ENCODE measurements around the gene OR5AN1. TPM values are rescaled to one million over a fixed set of nuclear protein-coding genes. Genes with fewer than 3 reads are reported as not detected.
"Not testable (repeated sequence)": the region's sequence is repeated elsewhere in the genome, so short reads cannot be mapped to it uniquely, and the experiment has no call there.

The OR5AN1 gene, protein sequence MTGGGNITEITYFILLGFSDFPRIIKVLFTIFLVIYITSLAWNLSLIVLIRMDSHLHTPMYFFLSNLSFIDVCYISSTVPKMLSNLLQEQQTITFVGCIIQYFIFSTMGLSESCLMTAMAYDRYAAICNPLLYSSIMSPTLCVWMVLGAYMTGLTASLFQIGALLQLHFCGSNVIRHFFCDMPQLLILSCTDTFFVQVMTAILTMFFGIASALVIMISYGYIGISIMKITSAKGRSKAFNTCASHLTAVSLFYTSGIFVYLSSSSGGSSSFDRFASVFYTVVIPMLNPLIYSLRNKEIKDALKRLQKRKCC
- not detected for total RNA-seq
- polyA plus RNA-seq = not detected
- long read RNA-seq, donor 1 = 0 reads
- long read RNA-seq, donor 2 = 0 reads
- long read RNA-seq, donor 3 = 0 reads

DNA sequence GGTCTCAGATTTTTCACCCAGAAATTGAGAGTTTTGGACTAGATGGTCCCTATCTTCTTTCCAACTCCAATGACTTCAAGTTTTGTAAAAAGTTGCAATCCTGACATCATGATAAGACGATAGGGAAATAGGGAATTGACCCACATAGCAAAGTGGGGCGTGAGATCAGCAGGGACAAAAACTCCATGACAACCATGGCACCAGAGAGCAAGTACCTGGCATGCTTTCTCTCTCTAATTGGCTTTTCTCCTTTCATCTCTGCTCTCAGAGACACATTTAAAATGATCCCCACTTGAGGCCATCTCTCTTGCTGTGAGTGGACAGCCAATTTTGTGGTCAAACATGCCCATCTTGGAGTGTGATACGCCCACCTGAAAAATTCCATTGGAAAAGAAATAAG, at the start of gene OR5AN1:
OR5AN1 (plus strand) TSS at position 301 of the 400 bp plus-strand sequence. CDS start 5,564 bp downstream, outside the sequence.
- Histone ChIP-seq H3K36me3 (no peaks in the 10 kb centered on the region), H3K9me3 (peaks cover 0 to 3% (median 0%) of the 10 kb centered on the region in 12 donors), H3K4me1 (no peaks in the 10 kb centered on the region), H3K4me3 (no peak within 1 kb of the TSS), H3K27me3 (peaks cover 0 to 11% (median 0%) of the 10 kb centered on the region in 9 donors), H3K27ac (no peak within 1 kb of the TSS)
- ATAC-seq (no peak), DNase-seq (no peak)
- WGBS, 4 donors = 67 to 80% (median 76%) methylated on average over 3 of the region's 3 CpGs
- TF ChIP-seq, protein P1, sequence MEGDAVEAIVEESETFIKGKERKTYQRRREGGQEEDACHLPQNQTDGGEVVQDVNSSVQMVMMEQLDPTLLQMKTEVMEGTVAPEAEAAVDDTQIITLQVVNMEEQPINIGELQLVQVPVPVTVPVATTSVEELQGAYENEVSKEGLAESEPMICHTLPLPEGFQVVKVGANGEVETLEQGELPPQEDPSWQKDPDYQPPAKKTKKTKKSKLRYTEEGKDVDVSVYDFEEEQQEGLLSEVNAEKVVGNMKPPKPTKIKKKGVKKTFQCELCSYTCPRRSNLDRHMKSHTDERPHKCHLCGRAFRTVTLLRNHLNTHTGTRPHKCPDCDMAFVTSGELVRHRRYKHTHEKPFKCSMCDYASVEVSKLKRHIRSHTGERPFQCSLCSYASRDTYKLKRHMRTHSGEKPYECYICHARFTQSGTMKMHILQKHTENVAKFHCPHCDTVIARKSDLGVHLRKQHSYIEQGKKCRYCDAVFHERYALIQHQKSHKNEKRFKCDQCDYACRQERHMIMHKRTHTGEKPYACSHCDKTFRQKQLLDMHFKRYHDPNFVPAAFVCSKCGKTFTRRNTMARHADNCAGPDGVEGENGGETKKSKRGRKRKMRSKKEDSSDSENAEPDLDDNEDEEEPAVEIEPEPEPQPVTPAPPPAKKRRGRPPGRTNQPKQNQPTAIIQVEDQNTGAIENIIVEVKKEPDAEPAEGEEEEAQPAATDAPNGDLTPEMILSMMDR (IDR thresholded peaks at IDR 0.05) = no peak
- TF ChIP-seq POLR2A (IDR thresholded peaks at IDR 0.05) = no peak
- intact Hi-C loops (cut with DNase I) = no loop called here

DNA sequence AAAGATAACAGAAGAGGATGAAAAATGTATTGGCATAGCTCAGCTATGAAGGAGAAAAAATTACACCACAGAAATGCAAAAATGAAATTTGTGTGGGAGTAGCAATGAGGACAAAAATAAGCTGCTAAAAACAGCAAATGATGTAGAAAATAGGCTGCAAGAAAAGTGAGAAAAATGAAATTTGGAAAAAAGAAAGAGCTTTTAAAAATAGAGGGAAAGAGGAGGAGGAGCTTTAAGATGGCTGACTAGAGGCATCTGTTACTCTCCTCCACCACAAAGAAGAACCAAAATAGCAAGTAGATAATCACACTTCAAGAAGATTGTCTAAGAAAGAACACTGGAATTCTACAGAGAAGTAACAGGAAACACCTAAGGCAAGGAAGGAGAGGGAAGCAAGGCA, 23.7 kb upstream of the OR5AN1 start:
- no peak overlapping the region for H3K4me3 ChIP-seq
- DNase-seq (no peak), ATAC-seq (no peak)
- no peaks in the 10 kb centered on the region for H3K4me1 ChIP-seq
- no peak overlapping the region for H3K27ac ChIP-seq
- H3K27me3 ChIP-seq = no peaks in the 10 kb centered on the region
- intact Hi-C loops (cut with DNase I) = loop anchor here in 1 of 10 donors (10.0 kb wide), 1 partner anchor 60 kb away; no protein-coding TSS in a partner anchor
- TF ChIP-seq POLR2A (IDR thresholded peaks at IDR 0.05) = no peak
- TF ChIP-seq, protein P1 (IDR thresholded peaks at IDR 0.05) = no peak
- H3K36me3 ChIP-seq = no peaks in the 10 kb centered on the region
- H3K9me3 ChIP-seq = peaks cover 0 to 11% (median 0%) of the 10 kb centered on the region in 12 donors

DNA sequence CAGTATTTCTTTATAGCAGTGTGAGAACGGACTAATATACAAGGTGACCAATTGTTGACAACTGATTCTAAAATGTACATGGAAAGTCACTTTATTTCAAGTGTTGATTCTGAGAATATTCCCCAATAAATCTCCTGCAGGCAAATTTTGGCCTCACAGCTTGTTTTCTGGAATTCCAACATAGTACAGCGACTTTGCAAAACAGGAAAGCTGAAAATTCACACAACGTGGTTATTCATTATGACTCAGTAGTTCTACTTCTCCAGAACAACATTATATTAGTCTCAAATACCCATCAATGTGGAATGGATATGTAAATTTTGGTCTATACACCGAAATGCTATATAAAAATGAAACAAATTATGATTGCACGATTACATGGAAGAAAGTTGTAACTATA, 22.5 kb upstream of the OR5AN1 start:
- H3K27ac ChIP-seq = no peak overlapping the region
- ATAC-seq = no peak
- H3K4me3 ChIP-seq = no peak overlapping the region
- intact Hi-C loops (cut with DNase I) = loop anchor here in 1 of 10 donors (10.0 kb wide), 1 partner anchor 59 kb away; no protein-coding TSS in a partner anchor
- DNase-seq = no peak
- no peaks in the 10 kb centered on the region for H3K27me3 ChIP-seq
- TF ChIP-seq POLR2A (IDR thresholded peaks at IDR 0.05) = no peak
- TF ChIP-seq, protein P1 (IDR thresholded peaks at IDR 0.05) = no peak
- no peaks in the 10 kb centered on the region for H3K36me3 ChIP-seq
- WGBS, 4 donors = 56 to 68% (median 61%) methylated on average over 5 of the region's 5 CpGs
- no peaks in the 10 kb centered on the region for H3K4me1 ChIP-seq
- peaks cover 0 to 22% (median 0%) of the 10 kb centered on the region in 12 donors for H3K9me3 ChIP-seq

GRCh38 chr11:59336931-59337330, 21.8 kb upstream of the OR5AN1 start:
- Histone ChIP-seq H3K4me3 (no peak overlapping the region), H3K36me3 (no peaks in the 10 kb centered on the region), H3K27me3 (no peaks in the 10 kb centered on the region), H3K4me1 (no peaks in the 10 kb centered on the region), H3K27ac (no peak overlapping the region), H3K9me3 (peaks cover 0 to 30% (median 0%) of the 10 kb centered on the region in 12 donors)
- no peak for DNase-seq
- intact Hi-C loops (cut with DNase I) = loop anchor here in 1 of 10 donors (10.0 kb wide), 1 partner anchor 58 kb away; no protein-coding TSS in a partner anchor
- ATAC-seq = no peak
- TF ChIP-seq, protein P1 (IDR thresholded peaks at IDR 0.05) = no peak
- no peak for TF ChIP-seq POLR2A (IDR thresholded peaks at IDR 0.05)

DNA sequence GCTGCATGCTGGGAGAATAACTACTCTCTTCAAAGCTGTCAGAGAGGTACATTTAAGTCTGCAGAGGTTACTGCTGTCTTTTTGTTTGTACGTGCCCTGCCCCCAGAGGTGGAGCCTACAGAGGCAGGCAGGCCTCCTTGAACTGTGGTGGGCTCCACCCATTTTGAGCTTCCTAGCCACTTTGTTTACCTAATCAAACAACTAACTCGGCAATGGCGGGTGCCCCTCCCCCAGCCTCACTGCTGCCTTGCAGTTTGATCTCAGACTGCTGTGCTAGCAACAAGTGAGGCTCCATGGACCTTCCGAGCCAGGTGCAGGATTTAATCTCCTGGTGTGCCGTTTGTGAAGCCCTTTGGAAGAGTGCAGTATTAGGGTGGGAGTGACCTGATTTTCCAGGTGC, 9.0 kb upstream of the OR5AN1 start:
- H3K4me3 ChIP-seq; ATAC-seq; intact Hi-C loops (cut with DNase I); H3K9me3 ChIP-seq; H3K36me3 ChIP-seq; H3K27ac ChIP-seq; H3K4me1 ChIP-seq; H3K27me3 ChIP-seq; DNase-seq: not testable (repeated sequence)
- 76 to 88% (median 79%) methylated on average over 3 to 5 of the region's 5 CpGs for WGBS, 4 donors
